SK-N-SH (cell line): ENCODE measurements around the gene TMEM178A. TPM values are rescaled to one million over a fixed set of nuclear protein-coding genes. Genes with fewer than 3 reads are reported as not detected.

Source experiments
- CTCF ChIA-PET: fragments of 300-600, 350-600 bp; formaldehyde crosslinking; extraction: SDS; loops from one replicate; lab custom pipeline; 2021; lab: Yijun Ruan, JAX
- POLR2A ChIA-PET: fragments of 350-600 bp; sonication (Branson Sonifier 250); formaldehyde crosslinking; extraction: SDS; loops from one replicate; lab custom pipeline; 2020; ENCODE audit warnings: antibody characterized with exemption, inconsistent platforms; lab: Yijun Ruan, JAX
- DNase-seq: peaks from one replicate; pipeline ENCODE4 v3.0.0; 2012
- H2AFZ ChIP-seq: fragments of 200-600 bp; sonication (generic); 2 replicates; pipeline ENCODE4 v1.8.1; 2016; ENCODE audit warnings: antibody characterized with exemption, mild to moderate bottlenecking, low read depth
- H3F3A ChIP-seq: fragments of 200-600 bp; sonication (generic); replicated peaks from 2 replicates; pipeline ENCODE3; 2016; ENCODE audit warnings: antibody characterized with exemption, mild to moderate bottlenecking; ENCODE audit not compliant: insufficient read depth
- H3K27ac ChIP-seq, 2 experiments: fragments of 200-500 bp in 1 of 2; fragments of 200-600 bp in 1 of 2; sonication (Bioruptor generic) in 1 of 2; sonication (generic), shearing (Covaris generic) in 1 of 2; 2 replicates each; pipeline versions ENCODE4 v1.5.1 to v1.6.1; 2014 to 2016; ENCODE audit warnings: low read depth in 2 of 2, inconsistent platforms in 1 of 2, low read length in 1 of 2, mild to moderate bottlenecking in 1 of 2, mixed read lengths in 1 of 2
- H3K27me3 ChIP-seq: fragments of 200-600 bp; sonication (generic), shearing (Covaris generic); 2 replicates; pipeline ENCODE4 v1.6.1; 2016; ENCODE audit warnings: mixed run types; ENCODE audit not compliant: insufficient read depth
- H3K36me3 ChIP-seq, 2 experiments: fragments of 200-500 bp in 1 of 2; fragments of 200-600 bp in 1 of 2; sonication (Bioruptor generic) in 1 of 2; sonication (generic) in 1 of 2; replicated peaks in 1 of 2; 2 replicates each; pipeline versions ENCODE3 to v1.5.1; 2014 to 2016; ENCODE audit warnings: low read length in 1 of 2, mild to moderate bottlenecking in 1 of 2; ENCODE audit not compliant: insufficient read depth in 2 of 2, control insufficient read depth in 1 of 2
- H3K4me1 ChIP-seq, 2 experiments: fragments of 200-500 bp in 1 of 2; fragments of 200-600 bp in 1 of 2; sonication (Bioruptor generic) in 1 of 2; sonication (generic), shearing (Covaris generic) in 1 of 2; 2 replicates each; pipeline versions ENCODE4 v1.5.1 to v1.6.1; 2014 to 2016; ENCODE audit warnings: low read depth in 1 of 2, low read length in 1 of 2, mixed run types in 1 of 2; ENCODE audit not compliant: insufficient read depth in 2 of 2, control insufficient read depth in 1 of 2
- H3K4me2 ChIP-seq: fragments of 200-600 bp; sonication (generic), shearing (Covaris generic); 2 replicates; pipeline ENCODE4 v1.6.1; 2017; ENCODE audit warnings: mixed run types
- H3K4me3 ChIP-seq, 2 experiments: fragments of 200-500 bp in 1 of 2; fragments of 200-600 bp in 1 of 2; sonication (Bioruptor generic) in 1 of 2; sonication (generic), shearing (Covaris generic) in 1 of 2; 2 replicates each; pipeline versions ENCODE4 v1.5.1 to v1.8.1; 2014 to 2016; ENCODE audit warnings: low read depth in 2 of 2, inconsistent platforms in 1 of 2, low read length in 1 of 2, mild to moderate bottlenecking in 1 of 2, mixed read lengths in 1 of 2, moderate library complexity in 1 of 2
- H3K79me2 ChIP-seq: fragments of 200-600 bp; sonication (generic); 2 replicates; pipeline ENCODE4 v1.8.1; 2017; ENCODE audit warnings: mild to moderate bottlenecking; ENCODE audit not compliant: insufficient read depth
- H3K9ac ChIP-seq: fragments of 200-600 bp; sonication (generic); 2 replicates; pipeline ENCODE4 v1.6.1; 2017; ENCODE audit warnings: mixed run types
- H3K9me2 ChIP-seq: fragments of 200-600 bp; sonication (generic); 2 replicates; pipeline ENCODE4 v1.6.1; 2017; ENCODE audit warnings: mixed run types
- H3K9me3 ChIP-seq: fragments of 200-600 bp; sonication (generic); 2 replicates; pipeline ENCODE4 v1.6.1; 2017; ENCODE audit warnings: mixed run types, mild to moderate bottlenecking, moderate library complexity
- H4K20me1 ChIP-seq: fragments of 200-600 bp; sonication (generic); 2 replicates; pipeline ENCODE4 v1.6.1; 2017; ENCODE audit warnings: mild to moderate bottlenecking, mixed run types; ENCODE audit not compliant: insufficient read depth
- CHD2 ChIP-seq: fragments of 150-350 bp; IDR thresholded peaks from 2 replicates; pipeline ENCODE4 v1.6.1; 2018; ENCODE audit warnings: low read length; ENCODE audit not compliant: partially characterized antibody
- ELF1 ChIP-seq: IDR thresholded peaks from 2 replicates; pipeline ENCODE4 v1.4.0; 2012
- FOSL2 ChIP-seq: IDR thresholded peaks from 2 replicates; pipeline ENCODE4 v1.4.0; 2012; ENCODE audit warnings: low read depth, mild to moderate bottlenecking, moderate library complexity, borderline replicate concordance
- FOXM1 ChIP-seq: IDR thresholded peaks from 2 replicates; pipeline ENCODE4 v1.4.0; 2012; ENCODE audit warnings: low read depth, mild to moderate bottlenecking
- GATA2 ChIP-seq: sonication (generic); formaldehyde crosslinking; IDR thresholded peaks from 2 replicates; pipeline ENCODE4 v1.5.0; 2020; ENCODE audit warnings: mild to moderate bottlenecking, missing genetic modification reagents
- MEF2A ChIP-seq: IDR thresholded peaks from 2 replicates; pipeline ENCODE4 v1.4.0; 2012; ENCODE audit warnings: low read depth, borderline replicate concordance
- MXI1 ChIP-seq: IDR thresholded peaks from 2 replicates; pipeline ENCODE4 v1.6.1; 2012; ENCODE audit warnings: mild to moderate bottlenecking, low read depth, low read length, improper control_type of control experiment
- PBX3 ChIP-seq: IDR thresholded peaks from 2 replicates; pipeline ENCODE4; 2012
- POLR2AphosphoS5 ChIP-seq: IDR thresholded peaks from 2 replicates; pipeline ENCODE4 v1.6.1; 2012; ENCODE audit warnings: low read depth, low read length
- RCOR1 ChIP-seq: fragments of 150-350 bp; IDR thresholded peaks from 2 replicates; pipeline ENCODE4 v1.6.1; 2017; ENCODE audit warnings: antibody characterized with exemption, low read length
- RFX5 ChIP-seq: IDR thresholded peaks from 2 replicates; pipeline ENCODE4 v1.6.1; 2012; ENCODE audit warnings: mild to moderate bottlenecking, improper control_type of control experiment, low read length
- SMC3 ChIP-seq: IDR thresholded peaks from 2 replicates; pipeline ENCODE4 v1.6.1; 2012; ENCODE audit warnings: low read depth, low read length, improper control_type of control experiment
- TCF12 ChIP-seq: IDR thresholded peaks from 2 replicates; pipeline ENCODE4 v1.4.0; 2012
- USF1 ChIP-seq: IDR thresholded peaks from 2 replicates; pipeline ENCODE4 v1.4.0; 2012; ENCODE audit warnings: low read depth, borderline replicate concordance
- USF2 ChIP-seq: fragments of 150-350 bp; IDR thresholded peaks from 2 replicates; pipeline ENCODE4 v1.6.1; 2017; ENCODE audit warnings: antibody characterized with exemption, low read length, low read depth, borderline replicate concordance
- YY1 ChIP-seq: IDR thresholded peaks from 2 replicates; pipeline ENCODE4 v1.4.0; 2012; ENCODE audit warnings: low read depth, mild to moderate bottlenecking
- WGBS: methylation state at CpG from one replicate; pipeline ENCODE4 v1.1.6; 2017; ENCODE audit warnings: low lambda C conversion rate; 5-methylcytosine and 5-hydroxymethylcytosine counted together
- polyA plus RNA-seq, 3 experiments: library from polyadenylated mRNA; depleted of rRNA; stranded (reverse); fragments of >200 nt; gene quantifications; 2 replicates each; pipeline ENCODE4 v1.2.3, GENCODE V29; 2012

The TMEM178A gene
- polyA plus RNA-seq, 1 of the 3 experiments (the other 2 are of a cell fraction), result 0.84 TPM

GRCh38 chr2:39708003-39708402 is 42.3 kb downstream of the TMEM178A start:
- Histone ChIP-seq H3K9ac (no peak overlapping the region), H3K9me3 (no peaks in the 10 kb centered on the region), H3K27me3 (no peaks in the 10 kb centered on the region), H3K9me2 (no peaks in the 10 kb centered on the region), H3K4me3 (no peak overlapping the region), H3K79me2 (no peaks in the 10 kb centered on the region), H4K20me1 (no peaks in the 10 kb centered on the region), H3K27ac (no peak overlapping the region), H3F3A (no peaks in the 10 kb centered on the region), H3K4me2 (no peak overlapping the region), H2AFZ (no peak overlapping the region), H3K36me3 (no peaks in the 10 kb centered on the region), H3K4me1 (peaks cover 0 to 7% of the 10 kb centered on the region in 2 experiments; a peak in 2 of 4 replicates)
- DNase-seq, result no peak
- WGBS, result 90% methylated on average over 9 of the region's 9 CpGs
- ChIA-PET POLR2A (no interaction called here), CTCF (interaction anchor here (1.2 kb wide), 1 partner anchor 11 kb away, joined by 3 read pairs; no protein-coding TSS in a partner anchor)
- TF ChIP-seq YY1 (no peak), USF2 (no peak), FOSL2 (no peak), RCOR1 (no peak), POLR2AphosphoS5 (no peak), RFX5 (no peak), MXI1 (no peak), TCF12 (no peak), SMC3 (no peak), ELF1 (no peak), MEF2A (no peak), PBX3 (no peak), USF1 (no peak)

GRCh38 chr2:39710807-39711206 is 45.1 kb downstream of the TMEM178A start:
- no peaks in the 10 kb centered on the region for H3F3A ChIP-seq
- no peaks in the 10 kb centered on the region for H3K36me3 ChIP-seq
- ChIA-PET CTCF (interaction anchor here (10.8 kb wide), 1 partner anchor 18 kb away, joined by 88 read pairs; no protein-coding TSS in a partner anchor), POLR2A (no interaction called here)
- no peaks in the 10 kb centered on the region for H3K9me2 ChIP-seq
- H3K9me3 ChIP-seq, result no peaks in the 10 kb centered on the region
- 35% methylated on average over 3 of the region's 3 CpGs for WGBS
- TF ChIP-seq FOXM1 (no peak), MEF2A (no peak), GATA2 (CRISPR knock-in tag) (no peak), CHD2 (no peak)
- H3K9ac ChIP-seq, result no peak overlapping the region
- H2AFZ ChIP-seq, result no peak overlapping the region
- no peak overlapping the region for H3K27ac ChIP-seq
- DNase-seq, result no peak
- H3K4me1 ChIP-seq, result peaks cover 0 to 2% of the 10 kb centered on the region in 2 experiments; a peak in 2 of 4 replicates
- H4K20me1 ChIP-seq, result no peaks in the 10 kb centered on the region
- H3K4me3 ChIP-seq, result no peak overlapping the region
- H3K4me2 ChIP-seq, result no peak overlapping the region
- H3K79me2 ChIP-seq, result no peaks in the 10 kb centered on the region
- H3K27me3 ChIP-seq, result no peaks in the 10 kb centered on the region
